Astrocyte (in vitro differentiated cells and primary cell): ENCODE measurements around the gene CNKSR3. TPM values are rescaled to one million over a fixed set of nuclear protein-coding genes. Genes with fewer than 3 reads are reported as not detected.
A peak's percentile ranks its signal among the peaks of the same experiment; 100 is the strongest.

ENCODE experiments used
- DNase-seq: peaks from one replicate; pipeline ENCODE4 v3.0.0-alpha.2; 2010; ENCODE audit warnings: low read depth
- FAIRE-seq: peaks from 2 replicates; lab custom pipeline; 2011; peaks lifted over from hg19 to GRCh38; lab: Jason Lieb, UNC
- H2AFZ ChIP-seq: 2 replicates; pipeline ENCODE4 v1.6.0; 2012; ENCODE audit warnings: low read depth, low read length, inconsistent platforms
- H3K27ac ChIP-seq: 2 replicates; pipeline ENCODE4 v1.5.1; 2011; ENCODE audit warnings: low read depth, low read length, inconsistent platforms
- H3K27me3 ChIP-seq: 2 replicates; pipeline ENCODE4 v1.6.0; 2011; ENCODE audit warnings: low read length, inconsistent platforms; ENCODE audit not compliant: insufficient read depth
- H3K36me3 ChIP-seq: 2 replicates; pipeline ENCODE4 v1.5.1; 2011; ENCODE audit warnings: low read length, inconsistent platforms; ENCODE audit not compliant: insufficient read depth
- H3K4me1 ChIP-seq: 2 replicates; pipeline ENCODE4 v1.5.1; 2011; ENCODE audit warnings: low read length, inconsistent platforms; ENCODE audit not compliant: insufficient read depth
- H3K4me2 ChIP-seq: 2 replicates; pipeline ENCODE4 v1.6.0; 2012; ENCODE audit warnings: low read length, inconsistent platforms
- H3K4me3 ChIP-seq: 2 replicates; pipeline ENCODE4 v1.5.1; 2011; ENCODE audit warnings: low read depth, mild to moderate bottlenecking, low read length, inconsistent platforms; ENCODE audit not compliant: insufficient read depth
- H3K79me2 ChIP-seq: 2 replicates; pipeline ENCODE4 v1.6.0; 2012; ENCODE audit warnings: mild to moderate bottlenecking, low read length, inconsistent platforms; ENCODE audit not compliant: insufficient read depth
- H3K9ac ChIP-seq: 2 replicates; pipeline ENCODE4 v1.6.0; 2012; ENCODE audit warnings: mild to moderate bottlenecking, low read length, inconsistent platforms
- H3K9me3 ChIP-seq: 2 replicates; pipeline ENCODE4 v1.5.1; 2012; ENCODE audit warnings: low read depth, mild to moderate bottlenecking, low read length, inconsistent platforms; ENCODE audit not compliant: insufficient read depth
- H4K20me1 ChIP-seq: 2 replicates; pipeline ENCODE4 v1.6.0; 2012; ENCODE audit warnings: low read length, inconsistent platforms; ENCODE audit not compliant: insufficient read depth
- H3K27ac Mint-ChIP-seq: one replicate; pipeline ENCODE4 v1.8.0; 2021; ENCODE audit warnings: mild to moderate bottlenecking, mixed read lengths; ENCODE audit not compliant: unreplicated experiment
- H3K27me3 Mint-ChIP-seq: one replicate; pipeline ENCODE4 v1.8.0; 2021; ENCODE audit warnings: low read depth, mixed read lengths; ENCODE audit not compliant: unreplicated experiment
- H3K36me3 Mint-ChIP-seq: one replicate; pipeline ENCODE4 v1.8.0; 2021; ENCODE audit warnings: low read depth, mixed read lengths; ENCODE audit not compliant: unreplicated experiment
- H3K4me1 Mint-ChIP-seq: one replicate; pipeline ENCODE4 v1.8.0; 2021; ENCODE audit warnings: low read depth, mixed read lengths; ENCODE audit not compliant: unreplicated experiment
- H3K4me3 Mint-ChIP-seq: one replicate; pipeline ENCODE4 v1.8.0; 2021; ENCODE audit warnings: mild to moderate bottlenecking, moderate library complexity, mixed read lengths; ENCODE audit not compliant: unreplicated experiment
- H3K9me3 Mint-ChIP-seq: one replicate; pipeline ENCODE4 v1.8.0; 2021; ENCODE audit warnings: mild to moderate bottlenecking, mixed read lengths; ENCODE audit not compliant: unreplicated experiment
- EZH2 ChIP-seq: IDR thresholded peaks from 2 replicates; pipeline ENCODE4 v1.6.1; 2012; ENCODE audit warnings: mild to moderate bottlenecking, low read length, inconsistent platforms; ENCODE audit not compliant: insufficient read depth
- total RNA-seq: library from RNA; stranded (reverse); gene quantifications from 2 replicates; pipeline ENCODE4 v1.2.1, GENCODE V29; 2021
- TF ChIP-seq, protein P1 (sequence below): IDR thresholded peaks from 2 replicates; pipeline ENCODE4 v1.5.1; 2011; ENCODE audit warnings: low read depth, mild to moderate bottlenecking, inconsistent platforms, low read length, moderate library complexity; ENCODE audit not compliant: insufficient read depth

Gene CNKSR3
- total RNA-seq, 1 donor from 2014 or later = 11.1 TPM

DNA sequence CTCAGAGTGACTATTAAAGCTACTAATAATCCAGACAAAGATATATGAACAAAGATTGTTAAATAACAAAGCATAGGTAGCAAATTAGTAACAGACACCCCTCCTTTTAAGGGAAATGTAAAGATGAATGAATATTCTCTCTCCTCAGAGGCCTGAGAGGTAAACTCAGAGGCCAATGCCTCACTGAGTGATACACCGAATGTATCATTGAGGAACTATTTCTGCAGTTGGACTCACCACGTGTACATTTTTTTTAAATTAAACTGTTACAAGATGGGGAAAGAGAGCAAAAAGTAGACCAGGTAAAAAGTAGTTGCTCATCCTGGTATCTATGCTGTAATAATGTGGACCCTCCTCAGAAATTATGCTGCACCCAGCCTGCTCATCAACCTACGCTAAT, 81.6 kb downstream of the CNKSR3 start:
- Histone ChIP-seq H3K27ac (no peak overlapping the region), H3K4me1 (peaks cover 15% of the 10 kb centered on the region), H3K9ac (no peak overlapping the region), H3K4me3 (no peak overlapping the region), H2AFZ (no peak overlapping the region), H3K27me3 (no peaks in the 10 kb centered on the region), H3K9me3 (no peaks in the 10 kb centered on the region), H3K79me2 (no peaks in the 10 kb centered on the region), H3K4me2 (no peak overlapping the region), H3K36me3 (peaks cover 2% of the 10 kb centered on the region), H4K20me1 (no peaks in the 10 kb centered on the region)
- Mint-ChIP-seq H3K9me3 (no peaks in the 10 kb centered on the region), H3K4me1 (peaks cover 21% of the 10 kb centered on the region), H3K4me3 (no peak overlapping the region), H3K27me3 (no peaks in the 10 kb centered on the region), H3K36me3 (peaks cover 9% of the 10 kb centered on the region), H3K27ac (no peak overlapping the region)
- DNase-seq = peak; percentile 25
- FAIRE-seq = no peak
- TF ChIP-seq EZH2 = no peak
- TF ChIP-seq, protein P1, sequence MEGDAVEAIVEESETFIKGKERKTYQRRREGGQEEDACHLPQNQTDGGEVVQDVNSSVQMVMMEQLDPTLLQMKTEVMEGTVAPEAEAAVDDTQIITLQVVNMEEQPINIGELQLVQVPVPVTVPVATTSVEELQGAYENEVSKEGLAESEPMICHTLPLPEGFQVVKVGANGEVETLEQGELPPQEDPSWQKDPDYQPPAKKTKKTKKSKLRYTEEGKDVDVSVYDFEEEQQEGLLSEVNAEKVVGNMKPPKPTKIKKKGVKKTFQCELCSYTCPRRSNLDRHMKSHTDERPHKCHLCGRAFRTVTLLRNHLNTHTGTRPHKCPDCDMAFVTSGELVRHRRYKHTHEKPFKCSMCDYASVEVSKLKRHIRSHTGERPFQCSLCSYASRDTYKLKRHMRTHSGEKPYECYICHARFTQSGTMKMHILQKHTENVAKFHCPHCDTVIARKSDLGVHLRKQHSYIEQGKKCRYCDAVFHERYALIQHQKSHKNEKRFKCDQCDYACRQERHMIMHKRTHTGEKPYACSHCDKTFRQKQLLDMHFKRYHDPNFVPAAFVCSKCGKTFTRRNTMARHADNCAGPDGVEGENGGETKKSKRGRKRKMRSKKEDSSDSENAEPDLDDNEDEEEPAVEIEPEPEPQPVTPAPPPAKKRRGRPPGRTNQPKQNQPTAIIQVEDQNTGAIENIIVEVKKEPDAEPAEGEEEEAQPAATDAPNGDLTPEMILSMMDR = no peak

DNA sequence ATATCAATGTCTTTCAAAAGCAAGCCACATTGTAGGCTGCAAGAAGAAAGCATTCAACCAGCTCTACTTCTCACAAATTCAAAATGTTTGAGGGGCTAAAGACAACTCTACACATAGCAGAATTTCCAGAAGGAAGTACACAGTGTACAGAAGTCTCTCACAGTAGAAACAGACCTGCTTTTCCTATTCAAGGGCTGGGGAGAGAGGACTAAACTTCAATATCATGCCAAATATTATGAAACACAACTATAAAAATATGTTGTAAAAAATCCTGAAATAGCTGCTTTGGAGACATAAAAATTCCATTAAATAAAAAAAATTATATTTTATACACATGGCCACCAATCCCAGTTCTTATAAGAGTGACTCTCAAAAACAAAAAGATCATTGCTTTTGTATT, 83.0 kb downstream of the CNKSR3 start:
- Histone ChIP-seq H3K9ac (no peak overlapping the region), H3K36me3 (peaks cover 2% of the 10 kb centered on the region), H3K9me3 (no peaks in the 10 kb centered on the region), H3K27me3 (no peaks in the 10 kb centered on the region), H2AFZ (no peak overlapping the region), H3K27ac (no peak overlapping the region), H3K79me2 (no peaks in the 10 kb centered on the region), H3K4me2 (no peak overlapping the region), H3K4me1 (peaks cover under 1% of the 10 kb centered on the region), H4K20me1 (no peaks in the 10 kb centered on the region), H3K4me3 (no peak overlapping the region)
- no peak for DNase-seq
- peaks cover 9% of the 10 kb centered on the region for H3K36me3 Mint-ChIP-seq
- no peaks in the 10 kb centered on the region for H3K9me3 Mint-ChIP-seq
- no peak for FAIRE-seq
- no peak overlapping the region for H3K27ac Mint-ChIP-seq
- no peaks in the 10 kb centered on the region for H3K27me3 Mint-ChIP-seq
- TF ChIP-seq EZH2 = no peak
- TF ChIP-seq, protein P1 = no peak
- no peak overlapping the region for H3K4me3 Mint-ChIP-seq
- H3K4me1 Mint-ChIP-seq = peaks cover 10% of the 10 kb centered on the region

GRCh38 chr6:154426997-154427396, 83.5 kb downstream of the CNKSR3 start:
- DNase-seq (no peak), FAIRE-seq (no peak)
- no peak overlapping the region for H3K4me2 ChIP-seq
- no peaks in the 10 kb centered on the region for H3K4me1 ChIP-seq
- TF ChIP-seq, protein P1 = no peak
- TF ChIP-seq EZH2 = no peak
- H3K27ac ChIP-seq = no peak overlapping the region
- H3K27ac Mint-ChIP-seq = no peak overlapping the region
- H3K27me3 Mint-ChIP-seq = no peaks in the 10 kb centered on the region
- peaks cover 11% of the 10 kb centered on the region for H3K36me3 Mint-ChIP-seq
- H2AFZ ChIP-seq = no peak overlapping the region
- no peaks in the 10 kb centered on the region for H3K27me3 ChIP-seq
- peaks cover 7% of the 10 kb centered on the region for H3K4me1 Mint-ChIP-seq
- no peaks in the 10 kb centered on the region for H4K20me1 ChIP-seq
- no peak overlapping the region for H3K9ac ChIP-seq
- H3K9me3 Mint-ChIP-seq = no peaks in the 10 kb centered on the region
- H3K9me3 ChIP-seq = no peaks in the 10 kb centered on the region
- no peak overlapping the region for H3K4me3 ChIP-seq
- H3K36me3 ChIP-seq = peaks cover 2% of the 10 kb centered on the region
- H3K4me3 Mint-ChIP-seq = no peak overlapping the region
- H3K79me2 ChIP-seq = no peaks in the 10 kb centered on the region
